GM18499 (cell line): ENCODE results near the gene KIF5A.

Source experiments
- ATAC-seq: cut with Tn5 transposase; IDR thresholded peaks from one replicate; pipeline ENCODE4 v1.9.1; 2021; ENCODE audit warnings: moderate number of reproducible peaks; ENCODE audit not compliant: insufficient read depth, unreplicated experiment

Gene KIF5A

GRCh38 chr12:57531836-57532235 is 18.0 kb upstream of the KIF5A start:
- ATAC-seq: no peak

DNA sequence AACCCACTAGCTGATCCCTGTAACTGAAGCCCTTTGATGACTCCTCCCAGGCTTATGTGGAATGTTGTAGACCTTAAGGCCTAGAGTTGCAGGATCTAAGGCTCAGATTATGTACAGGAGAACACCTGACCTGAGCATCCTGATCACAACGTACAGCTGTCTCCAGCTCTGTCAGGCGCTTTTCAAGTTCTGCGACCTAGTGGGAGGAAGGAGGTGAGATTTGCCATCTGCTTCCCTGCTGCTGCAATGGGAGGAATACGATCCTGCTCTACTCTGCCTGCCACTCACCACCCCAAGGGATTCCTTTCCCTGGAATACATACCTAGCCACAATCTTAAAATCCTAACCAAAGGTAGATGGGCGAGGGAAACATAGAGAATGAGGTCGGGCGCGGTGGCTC is 16.7 kb upstream of the KIF5A start:
- ATAC-seq: no peak

- no peak for ATAC-seq
These were observed 15.6 kb upstream of the KIF5A start for GRCh38 chr12:57534250-57534649.

GRCh38 chr12:57534991-57535543 is 14.8 kb upstream of the KIF5A start:
- ATAC-seq: no peak

GRCh38 chr12:57535764-57536596 is 13.9 kb upstream of the KIF5A start:
- no peak for ATAC-seq

- no peak for ATAC-seq
These were observed 13.3 kb upstream of the KIF5A start for GRCh38 chr12:57536597-57536942.

DNA sequence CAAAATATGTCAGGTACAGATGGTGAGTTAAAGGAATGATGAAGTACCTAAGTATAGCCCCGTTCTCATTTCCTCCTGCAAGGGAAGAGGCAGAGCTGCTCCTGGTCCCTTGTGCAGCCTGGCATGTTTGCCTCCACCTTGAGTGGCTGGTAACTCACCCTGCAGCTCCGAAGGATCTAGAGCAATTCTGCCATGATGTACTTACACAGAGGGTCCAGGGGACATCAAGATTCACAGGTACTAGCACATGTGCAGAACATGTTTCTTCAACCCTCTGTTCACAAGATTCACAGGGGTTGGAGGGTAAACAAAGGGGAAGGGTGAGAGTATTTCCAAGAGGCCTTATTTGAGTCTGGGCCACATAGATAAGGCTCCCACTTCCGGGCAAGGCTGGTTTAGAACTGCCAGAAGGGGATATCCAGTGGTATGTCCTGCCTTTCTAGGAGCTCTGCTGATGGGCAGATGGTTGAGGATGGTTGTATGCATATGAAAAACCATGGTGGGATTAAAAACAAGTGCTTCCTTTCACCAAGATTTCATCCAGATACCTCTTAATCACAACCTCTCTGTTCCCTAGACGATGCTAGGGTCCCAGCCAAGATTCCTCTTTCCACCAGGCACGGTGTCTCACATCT is 10.6 kb upstream of the KIF5A start:
- no peak for ATAC-seq

- ATAC-seq: no peak
These were observed 8.8 kb upstream of the KIF5A start for GRCh38 chr12:57541001-57541400.

GRCh38 chr12:57541717-57542116 is 8.1 kb upstream of the KIF5A start:
- no peak for ATAC-seq

GRCh38 chr12:57543581-57543980 is 6.3 kb upstream of the KIF5A start:
- ATAC-seq: no peak

- no peak for ATAC-seq
These were observed 3.9 kb upstream of the KIF5A start for GRCh38 chr12:57545809-57546437.

- peak; percentile 97 for ATAC-seq
These were observed 3.2 kb upstream of the KIF5A start, which contains the start of gene DCTN2 for GRCh38 chr12:57546438-57547287. Gene DCTN2, minus strand, starts transcription at chr12:57547192. Its CDS starts 129 bp downstream, at chr12:57547063.

DNA sequence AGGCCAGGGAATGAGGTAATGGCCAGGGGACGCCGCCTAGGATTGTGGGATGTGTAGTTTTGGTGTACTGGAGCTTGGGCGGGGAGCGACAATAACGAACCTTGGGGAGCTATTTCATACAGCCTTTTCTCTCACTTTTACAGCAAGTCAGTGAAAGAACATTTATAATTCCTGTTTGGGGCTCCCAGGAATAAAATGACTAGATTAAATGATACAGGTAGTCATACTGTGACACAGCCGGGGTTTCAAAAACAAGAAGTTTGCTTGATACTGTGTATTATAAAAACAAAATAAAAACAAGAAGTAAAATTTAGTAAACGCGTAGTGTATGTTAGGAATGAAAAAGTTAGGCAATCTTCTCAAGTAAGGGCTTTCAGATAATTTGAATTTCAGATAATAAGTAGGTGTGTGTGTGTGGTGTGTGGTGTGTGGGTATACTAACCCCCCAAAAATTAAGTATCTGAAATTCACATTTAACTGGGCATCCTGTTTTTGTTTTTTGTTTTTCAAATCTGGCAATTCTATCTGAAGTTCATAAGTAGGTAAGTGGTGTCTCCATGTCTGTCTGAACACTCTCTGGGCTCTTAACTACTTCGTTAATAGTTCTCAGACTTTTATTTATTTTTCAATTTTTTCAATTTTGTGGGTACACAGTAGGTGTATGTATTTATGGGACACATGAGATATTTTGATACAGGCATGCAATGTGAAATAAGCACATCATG is 2.4 kb upstream of the KIF5A start:
- ATAC-seq: no peak

GRCh38 chr12:57548013-57548315 is 1.9 kb upstream of the KIF5A start:
- no peak for ATAC-seq

GRCh38 chr12:57548488-57548887 is 1.4 kb upstream of the KIF5A start:
- no peak for ATAC-seq

DNA sequence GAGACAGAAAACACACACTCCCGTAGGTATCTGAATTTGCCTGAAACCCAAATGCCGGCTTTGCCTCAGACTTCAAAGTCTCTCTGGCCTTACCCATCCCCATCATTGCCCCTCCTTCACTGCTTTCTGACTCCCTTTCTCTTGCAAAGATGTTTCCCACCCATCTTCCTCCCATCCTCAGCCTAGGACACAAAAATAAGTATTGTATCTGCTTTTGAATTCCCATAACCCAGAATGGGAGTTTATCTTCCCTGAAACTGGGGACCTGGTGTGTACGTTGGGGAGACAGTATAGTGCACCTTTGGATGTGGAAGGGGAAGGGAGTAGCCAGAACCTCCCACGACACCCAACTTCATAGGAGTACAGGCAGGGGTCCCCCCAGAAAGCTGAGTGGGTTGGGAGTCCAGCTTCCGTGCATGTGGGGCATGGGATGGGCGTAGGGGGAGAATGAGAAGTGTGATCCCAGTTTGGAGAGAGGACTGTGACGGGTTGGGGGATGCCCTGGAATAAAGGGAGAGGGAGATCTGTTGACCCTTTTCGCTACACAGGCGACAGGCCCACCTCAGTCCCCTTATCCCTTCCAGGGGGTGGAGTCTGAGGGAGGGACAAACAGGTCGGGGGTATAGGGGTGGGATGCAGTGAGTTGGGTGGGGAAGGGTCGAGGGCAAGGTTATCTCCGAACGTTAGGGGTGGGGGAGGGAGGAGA is 488 bp upstream of the KIF5A start:
- no peak for ATAC-seq

- ATAC-seq: no peak
These were observed 1.1 kb downstream of the KIF5A start for GRCh38 chr12:57550641-57551549.

DNA sequence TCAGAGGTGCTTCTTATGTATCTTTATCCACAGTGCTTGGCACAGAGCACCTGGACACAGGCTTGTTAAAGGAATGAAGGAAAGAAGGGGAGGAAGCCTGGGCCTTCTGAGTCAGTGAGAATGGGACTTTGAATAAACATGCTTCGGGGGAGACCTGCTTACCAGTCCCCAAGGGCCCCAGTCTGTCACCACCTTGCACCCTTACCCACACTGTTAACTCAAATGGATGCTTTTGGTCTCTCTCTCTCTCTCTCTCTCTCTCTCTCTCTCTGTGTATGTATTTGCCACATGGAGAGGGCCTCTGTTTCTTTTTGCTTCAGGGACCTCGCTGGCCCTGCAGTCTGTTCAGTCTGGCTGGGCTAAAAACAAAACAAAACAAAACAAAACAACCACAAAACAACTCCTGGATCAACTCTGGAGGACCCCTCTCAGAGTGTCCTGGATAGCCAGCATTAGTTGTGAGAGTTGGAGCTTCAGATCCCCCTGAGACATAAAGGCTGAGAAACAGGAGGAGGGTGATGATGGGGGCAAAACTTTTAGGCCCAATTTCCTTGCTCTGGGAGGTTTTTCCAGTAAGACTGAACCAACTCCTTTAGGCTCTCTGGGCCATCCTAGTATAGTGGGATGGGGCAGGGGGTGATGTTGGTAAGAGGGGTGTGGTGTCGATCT is 1.9 kb downstream of the KIF5A start:
- no peak for ATAC-seq
